GM13976 (cell line): ENCODE results near the gene SPTBN5.

Source experiments
- DNase-seq: peaks from one replicate; pipeline ENCODE4 v3.0.0; 2012; ENCODE audit warnings: low spot score
- CTCF ChIP-seq: IDR thresholded peaks from 2 replicates; pipeline ENCODE4 v1.5.1; 2012; ENCODE audit warnings: borderline replicate concordance, mild to moderate bottlenecking; ENCODE audit not compliant: insufficient read depth; ENCODE audit errors: extremely low read depth, missing control alignments, control extremely low read depth
- in situ Hi-C: fragments of 300-500 bp; cut with MboI; formaldehyde crosslinking; loops from one replicate; pipeline ENCODE4 v1.12.0; 2022; ENCODE audit warnings: low sequenced_read_pairs, mixed read lengths, inconsistent platforms; ENCODE audit not compliant: unreplicated experiment

SPTBN5 gene

GRCh38 chr15:41799488-41799805 is 94.4 kb downstream of the SPTBN5 start:
- DNase-seq = no peak
- no peak for TF ChIP-seq CTCF
- in situ Hi-C loops = no loop called here

- DNase-seq = no peak
- TF ChIP-seq CTCF = no peak
- in situ Hi-C loops = no loop called here
These were observed 95.0 kb downstream of the SPTBN5 start for GRCh38 chr15:41798607-41799487.
